Measurements from ENCODE around the gene ACSM2A. TPM values are rescaled to one million over a fixed set of nuclear protein-coding genes. Genes with fewer than 3 reads are reported as not detected.

Gene ACSM2A
- total RNA-seq, 1 experiment from 2014 or later, result not detected

DNA sequence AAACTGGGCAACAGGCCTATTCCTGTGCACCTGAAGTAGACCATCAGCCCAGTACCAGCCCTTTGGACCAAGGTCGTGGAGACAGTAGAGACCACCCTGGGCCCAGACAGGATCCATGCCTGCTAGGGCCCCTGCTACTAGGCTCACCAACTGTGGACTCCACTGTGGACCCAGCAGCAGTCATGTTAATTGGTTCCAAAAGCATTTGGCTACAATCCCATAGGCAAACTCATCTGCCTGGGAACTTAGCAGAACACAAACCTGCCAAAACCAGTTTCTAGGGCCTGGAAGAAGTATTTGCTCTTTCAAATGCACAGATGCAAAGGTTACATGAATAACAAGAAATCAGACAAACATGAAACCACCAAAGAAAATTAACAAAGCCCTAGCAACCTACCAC is 53.1 kb downstream of the ACSM2A start:
- TF ChIP-seq ZNF219 (CRISPR knock-in tag; IDR thresholded peaks at IDR 0.05; ENCODE audit: borderline replicate concordance) (no peak), ZNF232 (CRISPR knock-in tag; IDR thresholded peaks at IDR 0.05) (no peak), JUN (CRISPR knock-in tag; IDR thresholded peaks at IDR 0.05) (no peak)
- TF ChIP-seq, protein P1, sequence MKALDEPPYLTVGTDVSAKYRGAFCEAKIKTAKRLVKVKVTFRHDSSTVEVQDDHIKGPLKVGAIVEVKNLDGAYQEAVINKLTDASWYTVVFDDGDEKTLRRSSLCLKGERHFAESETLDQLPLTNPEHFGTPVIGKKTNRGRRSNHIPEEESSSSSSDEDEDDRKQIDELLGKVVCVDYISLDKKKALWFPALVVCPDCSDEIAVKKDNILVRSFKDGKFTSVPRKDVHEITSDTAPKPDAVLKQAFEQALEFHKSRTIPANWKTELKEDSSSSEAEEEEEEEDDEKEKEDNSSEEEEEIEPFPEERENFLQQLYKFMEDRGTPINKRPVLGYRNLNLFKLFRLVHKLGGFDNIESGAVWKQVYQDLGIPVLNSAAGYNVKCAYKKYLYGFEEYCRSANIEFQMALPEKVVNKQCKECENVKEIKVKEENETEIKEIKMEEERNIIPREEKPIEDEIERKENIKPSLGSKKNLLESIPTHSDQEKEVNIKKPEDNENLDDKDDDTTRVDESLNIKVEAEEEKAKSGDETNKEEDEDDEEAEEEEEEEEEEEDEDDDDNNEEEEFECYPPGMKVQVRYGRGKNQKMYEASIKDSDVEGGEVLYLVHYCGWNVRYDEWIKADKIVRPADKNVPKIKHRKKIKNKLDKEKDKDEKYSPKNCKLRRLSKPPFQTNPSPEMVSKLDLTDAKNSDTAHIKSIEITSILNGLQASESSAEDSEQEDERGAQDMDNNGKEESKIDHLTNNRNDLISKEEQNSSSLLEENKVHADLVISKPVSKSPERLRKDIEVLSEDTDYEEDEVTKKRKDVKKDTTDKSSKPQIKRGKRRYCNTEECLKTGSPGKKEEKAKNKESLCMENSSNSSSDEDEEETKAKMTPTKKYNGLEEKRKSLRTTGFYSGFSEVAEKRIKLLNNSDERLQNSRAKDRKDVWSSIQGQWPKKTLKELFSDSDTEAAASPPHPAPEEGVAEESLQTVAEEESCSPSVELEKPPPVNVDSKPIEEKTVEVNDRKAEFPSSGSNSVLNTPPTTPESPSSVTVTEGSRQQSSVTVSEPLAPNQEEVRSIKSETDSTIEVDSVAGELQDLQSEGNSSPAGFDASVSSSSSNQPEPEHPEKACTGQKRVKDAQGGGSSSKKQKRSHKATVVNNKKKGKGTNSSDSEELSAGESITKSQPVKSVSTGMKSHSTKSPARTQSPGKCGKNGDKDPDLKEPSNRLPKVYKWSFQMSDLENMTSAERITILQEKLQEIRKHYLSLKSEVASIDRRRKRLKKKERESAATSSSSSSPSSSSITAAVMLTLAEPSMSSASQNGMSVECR (CRISPR knock-in tag; IDR thresholded peaks at IDR 0.05; ENCODE audit: borderline replicate concordance), result no peak
- TF ChIP-seq, protein P2, sequence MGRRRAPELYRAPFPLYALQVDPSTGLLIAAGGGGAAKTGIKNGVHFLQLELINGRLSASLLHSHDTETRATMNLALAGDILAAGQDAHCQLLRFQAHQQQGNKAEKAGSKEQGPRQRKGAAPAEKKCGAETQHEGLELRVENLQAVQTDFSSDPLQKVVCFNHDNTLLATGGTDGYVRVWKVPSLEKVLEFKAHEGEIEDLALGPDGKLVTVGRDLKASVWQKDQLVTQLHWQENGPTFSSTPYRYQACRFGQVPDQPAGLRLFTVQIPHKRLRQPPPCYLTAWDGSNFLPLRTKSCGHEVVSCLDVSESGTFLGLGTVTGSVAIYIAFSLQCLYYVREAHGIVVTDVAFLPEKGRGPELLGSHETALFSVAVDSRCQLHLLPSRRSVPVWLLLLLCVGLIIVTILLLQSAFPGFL (CRISPR knock-in tag; IDR thresholded peaks at IDR 0.05; ENCODE audit: borderline replicate concordance), result no peak

DNA sequence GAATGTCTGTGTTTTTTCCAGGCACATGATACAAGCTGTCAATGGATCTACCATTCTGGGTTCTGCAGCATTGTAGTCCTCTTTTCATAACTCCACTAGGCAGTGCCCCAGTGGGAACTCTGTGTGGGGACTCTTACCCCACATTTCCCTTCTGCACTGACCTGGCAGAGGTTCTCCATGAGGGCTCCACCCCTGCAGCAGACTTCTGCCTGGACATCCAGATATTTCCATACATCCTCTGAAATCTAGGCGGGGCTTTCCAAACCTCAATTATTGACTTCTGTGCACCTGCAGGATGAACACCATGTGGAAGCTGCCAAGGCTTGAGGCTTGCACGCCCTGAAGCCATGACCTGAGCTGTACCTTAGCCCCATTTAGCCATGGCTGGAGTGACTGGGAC is 56.0 kb downstream of the ACSM2A start:
- Mint-ChIP-seq H3K4me1 (no peaks in the 10 kb centered on the region), H3K36me3 (peaks cover 30% of the 10 kb centered on the region), H3K27me3 (ENCODE audit: low read depth) (peaks cover 17% of the 10 kb centered on the region), H3K4me3 (no peak overlapping the region), H3K27ac (no peak overlapping the region), H3K9me3 (peaks cover 82% of the 10 kb centered on the region)
- POLR2A ChIA-PET, result no interaction called here
- TF ChIP-seq, protein P3, sequence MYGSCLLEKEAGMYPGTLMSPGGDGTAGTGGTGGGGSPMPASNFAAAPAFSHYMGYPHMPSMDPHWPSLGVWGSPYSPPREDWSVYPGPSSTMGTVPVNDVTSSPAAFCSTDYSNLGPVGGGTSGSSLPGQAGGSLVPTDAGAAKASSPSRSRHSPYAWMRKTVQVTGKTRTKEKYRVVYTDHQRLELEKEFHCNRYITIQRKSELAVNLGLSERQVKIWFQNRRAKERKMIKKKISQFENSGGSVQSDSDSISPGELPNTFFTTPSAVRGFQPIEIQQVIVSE (CRISPR knock-in tag; IDR thresholded peaks at IDR 0.05; ENCODE audit: borderline replicate concordance), result no peak
- TF ChIP-seq RELA (CRISPR knock-in tag; IDR thresholded peaks at IDR 0.05; ENCODE audit: borderline replicate concordance) (no peak), ZNF671 (CRISPR knock-in tag; IDR thresholded peaks at IDR 0.05) (no peak), NFATC4 (CRISPR knock-in tag; IDR thresholded peaks at IDR 0.05) (no peak), HMGA2 (CRISPR knock-in tag; IDR thresholded peaks at IDR 0.05) (no peak), EMX1 (CRISPR knock-in tag; IDR thresholded peaks at IDR 0.05) (no peak), GABPB1 (CRISPR knock-in tag; IDR thresholded peaks at IDR 0.05) (no peak), NFE2L1 (CRISPR knock-in tag; IDR thresholded peaks at IDR 0.05) (no peak), GTF2I (CRISPR knock-in tag; conservative IDR thresholded peaks at IDR 0.05) (no peak)
- TF ChIP-seq, protein P4, sequence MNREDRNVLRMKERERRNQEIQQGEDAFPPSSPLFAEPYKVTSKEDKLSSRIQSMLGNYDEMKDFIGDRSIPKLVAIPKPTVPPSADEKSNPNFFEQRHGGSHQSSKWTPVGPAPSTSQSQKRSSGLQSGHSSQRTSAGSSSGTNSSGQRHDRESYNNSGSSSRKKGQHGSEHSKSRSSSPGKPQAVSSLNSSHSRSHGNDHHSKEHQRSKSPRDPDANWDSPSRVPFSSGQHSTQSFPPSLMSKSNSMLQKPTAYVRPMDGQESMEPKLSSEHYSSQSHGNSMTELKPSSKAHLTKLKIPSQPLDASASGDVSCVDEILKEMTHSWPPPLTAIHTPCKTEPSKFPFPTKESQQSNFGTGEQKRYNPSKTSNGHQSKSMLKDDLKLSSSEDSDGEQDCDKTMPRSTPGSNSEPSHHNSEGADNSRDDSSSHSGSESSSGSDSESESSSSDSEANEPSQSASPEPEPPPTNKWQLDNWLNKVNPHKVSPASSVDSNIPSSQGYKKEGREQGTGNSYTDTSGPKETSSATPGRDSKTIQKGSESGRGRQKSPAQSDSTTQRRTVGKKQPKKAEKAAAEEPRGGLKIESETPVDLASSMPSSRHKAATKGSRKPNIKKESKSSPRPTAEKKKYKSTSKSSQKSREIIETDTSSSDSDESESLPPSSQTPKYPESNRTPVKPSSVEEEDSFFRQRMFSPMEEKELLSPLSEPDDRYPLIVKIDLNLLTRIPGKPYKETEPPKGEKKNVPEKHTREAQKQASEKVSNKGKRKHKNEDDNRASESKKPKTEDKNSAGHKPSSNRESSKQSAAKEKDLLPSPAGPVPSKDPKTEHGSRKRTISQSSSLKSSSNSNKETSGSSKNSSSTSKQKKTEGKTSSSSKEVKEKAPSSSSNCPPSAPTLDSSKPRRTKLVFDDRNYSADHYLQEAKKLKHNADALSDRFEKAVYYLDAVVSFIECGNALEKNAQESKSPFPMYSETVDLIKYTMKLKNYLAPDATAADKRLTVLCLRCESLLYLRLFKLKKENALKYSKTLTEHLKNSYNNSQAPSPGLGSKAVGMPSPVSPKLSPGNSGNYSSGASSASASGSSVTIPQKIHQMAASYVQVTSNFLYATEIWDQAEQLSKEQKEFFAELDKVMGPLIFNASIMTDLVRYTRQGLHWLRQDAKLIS (CRISPR knock-in tag; IDR thresholded peaks at IDR 0.05; ENCODE audit: borderline replicate concordance), result no peak
- TF ChIP-seq, protein P5, sequence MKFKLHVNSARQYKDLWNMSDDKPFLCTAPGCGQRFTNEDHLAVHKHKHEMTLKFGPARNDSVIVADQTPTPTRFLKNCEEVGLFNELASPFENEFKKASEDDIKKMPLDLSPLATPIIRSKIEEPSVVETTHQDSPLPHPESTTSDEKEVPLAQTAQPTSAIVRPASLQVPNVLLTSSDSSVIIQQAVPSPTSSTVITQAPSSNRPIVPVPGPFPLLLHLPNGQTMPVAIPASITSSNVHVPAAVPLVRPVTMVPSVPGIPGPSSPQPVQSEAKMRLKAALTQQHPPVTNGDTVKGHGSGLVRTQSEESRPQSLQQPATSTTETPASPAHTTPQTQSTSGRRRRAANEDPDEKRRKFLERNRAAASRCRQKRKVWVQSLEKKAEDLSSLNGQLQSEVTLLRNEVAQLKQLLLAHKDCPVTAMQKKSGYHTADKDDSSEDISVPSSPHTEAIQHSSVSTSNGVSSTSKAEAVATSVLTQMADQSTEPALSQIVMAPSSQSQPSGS (CRISPR knock-in tag; IDR thresholded peaks at IDR 0.05; ENCODE audit: borderline replicate concordance, low read depth), result no peak
- TF ChIP-seq, protein P6, sequence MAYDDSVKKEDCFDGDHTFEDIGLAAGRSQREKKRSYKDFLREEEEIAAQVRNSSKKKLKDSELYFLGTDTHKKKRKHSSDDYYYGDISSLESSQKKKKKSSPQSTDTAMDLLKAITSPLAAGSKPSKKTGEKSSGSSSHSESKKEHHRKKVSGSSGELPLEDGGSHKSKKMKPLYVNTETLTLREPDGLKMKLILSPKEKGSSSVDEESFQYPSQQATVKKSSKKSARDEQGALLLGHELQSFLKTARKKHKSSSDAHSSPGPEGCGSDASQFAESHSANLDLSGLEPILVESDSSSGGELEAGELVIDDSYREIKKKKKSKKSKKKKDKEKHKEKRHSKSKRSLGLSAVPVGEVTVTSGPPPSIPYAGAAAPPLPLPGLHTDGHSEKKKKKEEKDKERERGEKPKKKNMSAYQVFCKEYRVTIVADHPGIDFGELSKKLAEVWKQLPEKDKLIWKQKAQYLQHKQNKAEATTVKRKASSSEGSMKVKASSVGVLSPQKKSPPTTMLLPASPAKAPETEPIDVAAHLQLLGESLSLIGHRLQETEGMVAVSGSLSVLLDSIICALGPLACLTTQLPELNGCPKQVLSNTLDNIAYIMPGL (CRISPR knock-in tag; IDR thresholded peaks at IDR 0.05), result no peak
- TF ChIP-seq, protein P7, sequence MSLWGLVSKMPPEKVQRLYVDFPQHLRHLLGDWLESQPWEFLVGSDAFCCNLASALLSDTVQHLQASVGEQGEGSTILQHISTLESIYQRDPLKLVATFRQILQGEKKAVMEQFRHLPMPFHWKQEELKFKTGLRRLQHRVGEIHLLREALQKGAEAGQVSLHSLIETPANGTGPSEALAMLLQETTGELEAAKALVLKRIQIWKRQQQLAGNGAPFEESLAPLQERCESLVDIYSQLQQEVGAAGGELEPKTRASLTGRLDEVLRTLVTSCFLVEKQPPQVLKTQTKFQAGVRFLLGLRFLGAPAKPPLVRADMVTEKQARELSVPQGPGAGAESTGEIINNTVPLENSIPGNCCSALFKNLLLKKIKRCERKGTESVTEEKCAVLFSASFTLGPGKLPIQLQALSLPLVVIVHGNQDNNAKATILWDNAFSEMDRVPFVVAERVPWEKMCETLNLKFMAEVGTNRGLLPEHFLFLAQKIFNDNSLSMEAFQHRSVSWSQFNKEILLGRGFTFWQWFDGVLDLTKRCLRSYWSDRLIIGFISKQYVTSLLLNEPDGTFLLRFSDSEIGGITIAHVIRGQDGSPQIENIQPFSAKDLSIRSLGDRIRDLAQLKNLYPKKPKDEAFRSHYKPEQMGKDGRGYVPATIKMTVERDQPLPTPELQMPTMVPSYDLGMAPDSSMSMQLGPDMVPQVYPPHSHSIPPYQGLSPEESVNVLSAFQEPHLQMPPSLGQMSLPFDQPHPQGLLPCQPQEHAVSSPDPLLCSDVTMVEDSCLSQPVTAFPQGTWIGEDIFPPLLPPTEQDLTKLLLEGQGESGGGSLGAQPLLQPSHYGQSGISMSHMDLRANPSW (CRISPR knock-in tag; conservative IDR thresholded peaks at IDR 0.05; ENCODE audit: low read depth), result no peak
- ATAC-seq (no peak), DNase-seq (ENCODE audit: low spot score) (no peak)
- CTCF ChIA-PET, result no interaction called here

More for the DNA sequence above, 53.1 kb downstream of the ACSM2A start:
- POLR2A ChIA-PET, result no interaction called here
- peaks cover 78% of the 10 kb centered on the region for H3K9me3 Mint-ChIP-seq
- peaks cover 30% of the 10 kb centered on the region for H3K36me3 Mint-ChIP-seq
- DNase-seq (ENCODE audit: low spot score), result no peak
- no peaks in the 10 kb centered on the region for H3K4me1 Mint-ChIP-seq
- CTCF ChIA-PET, result no interaction called here
- peaks cover 10% of the 10 kb centered on the region for H3K27me3 Mint-ChIP-seq (ENCODE audit: low read depth)
- ATAC-seq, result no peak
- no peak overlapping the region for H3K27ac Mint-ChIP-seq
- no peak overlapping the region for H3K4me3 Mint-ChIP-seq

All from WTC11 (cell line).